ENCODE measurements around the gene BTBD19. TPM values are rescaled to one million over a fixed set of nuclear protein-coding genes. Genes with fewer than 3 reads are reported as not detected.

BTBD19 gene
- total and polyA plus RNA-seq, 9 of the 15 experiments (the other 6 are each of a cell fraction or from before 2014, with no cell fraction given), result 0.22 to 2.0 (median 0.95) TPM

GRCh38 chr1:44759077-44759476 is 49.2 kb upstream of the BTBD19 start:
- H3K36me3 ChIP-seq (ENCODE audit: control insufficient read depth, insufficient read depth, low read length), result peaks cover 99% of the 10 kb centered on the region
- peaks cover 5% of the 10 kb centered on the region for H3K9me1 ChIP-seq (ENCODE audit: control insufficient read depth, insufficient read depth, low read length)
- ChIA-PET POLR2A (interaction anchor here (0.6 to 11.4 kb wide), 6 partner anchors 9 to 569 kb away, joined by 3 to 199 read pairs (median 8); partner anchors contain the start of genes RNU5D-1 and RPS8), CTCF (ENCODE audit: low intra/inter-chr PET ratio) (no interaction called here)
- FAIRE-seq, result no peak
- H3K79me2 ChIP-seq (ENCODE audit: control insufficient read depth, insufficient read depth, low read length), result no peaks in the 10 kb centered on the region; the same call in 2 of the 3 replicates
- H3K4me3 ChIP-seq, result no peak overlapping the region
- in situ Hi-C loops (cut with MboI), result no loop called here
- no peaks in the 10 kb centered on the region for H3K9me3 ChIP-seq (replicated peaks; ENCODE audit: control insufficient read depth, insufficient read depth, low read depth, low read length)
- H3K4me2 ChIP-seq (ENCODE audit: insufficient read depth, low read length), result no peak overlapping the region
- no TSS peak for BruUV-seq (replicated peaks)
- no peak overlapping the region for H2AFZ ChIP-seq (ENCODE audit: low read depth, low read length)
- peak; percentile 70 for TF ChIP-seq ATF3 (IDR thresholded peaks at IDR 0.05)
- TF ChIP-seq ATF3 (CRISPR knock-in tag; conservative IDR thresholded peaks at IDR 0.05), result no peak
- TF ChIP-seq POLR2G (IDR thresholded peaks at IDR 0.05; ENCODE audit: low read depth, low read length), result peak; percentile 69
- TF ChIP-seq RBFOX2 (IDR thresholded peaks at IDR 0.05; ENCODE audit: low read depth, low read length), result peak; percentile 61; the same call in 1 of the 2 replicates
- TF ChIP-seq ZNF445 (CRISPR knock-in tag; IDR thresholded peaks at IDR 0.05; ENCODE audit: low read depth), result no peak
- no peak for TF ChIP-seq ZNF764 (CRISPR knock-in tag; IDR thresholded peaks at IDR 0.05; ENCODE audit: low read depth)
- TF ChIP-seq TCF7L2 (IDR thresholded peaks at IDR 0.05; ENCODE audit: low read depth, low read length), result no peak
- no peak for ATAC-seq
- no peaks in the 10 kb centered on the region for H3K4me1 ChIP-seq (replicated peaks in 1 of 2; ENCODE audit: control insufficient read depth in 2 of 2, insufficient read depth in 2 of 2, low read length in 2 of 2)
- H3K27me3 ChIP-seq (ENCODE audit: control insufficient read depth in 2 of 2, insufficient read depth in 2 of 2, low read length in 2 of 2), result no peaks in the 10 kb centered on the region
- 86% methylated on average over 11 of the region's 11 CpGs for WGBS (ENCODE audit: insufficient coverage, low coverage, missing lambda C conversion rate)
- DNase-seq (ENCODE audit: extremely low read depth in 1 of 4, low spot score in 3 of 4), result no peak
- intact Hi-C loops (cut with micrococcal nuclease), result no loop called here
- H3K9ac ChIP-seq (ENCODE audit: insufficient read depth in 1 of 2, low read depth in 2 of 2, low read length in 2 of 2), result peak overlapping the region in 1 of 2 experiments; percentile 23; a peak in 1 of 4 replicates
- H4K20me1 ChIP-seq (replicated peaks; ENCODE audit: control insufficient read depth, insufficient read depth, low read length), result peaks cover 4% of the 10 kb centered on the region; the same call in 1 of the 2 replicates
- no peak overlapping the region for H3K27ac ChIP-seq (ENCODE audit: extremely low read depth, low read depth, low read length)

All from K562 (cell line).